ENCODE results near the gene AEBP2. TPM values are rescaled to one million over a fixed set of nuclear protein-coding genes. Genes with fewer than 3 reads are reported as not detected.
A peak's percentile ranks its signal among the peaks of the same experiment; 100 is the strongest.

AEBP2 gene
- total and polyA plus RNA-seq, 2 of the 13 experiments (the other 11 are each of a cell fraction or from before 2014, with no cell fraction given): 9.2 to 17.9 TPM

DNA sequence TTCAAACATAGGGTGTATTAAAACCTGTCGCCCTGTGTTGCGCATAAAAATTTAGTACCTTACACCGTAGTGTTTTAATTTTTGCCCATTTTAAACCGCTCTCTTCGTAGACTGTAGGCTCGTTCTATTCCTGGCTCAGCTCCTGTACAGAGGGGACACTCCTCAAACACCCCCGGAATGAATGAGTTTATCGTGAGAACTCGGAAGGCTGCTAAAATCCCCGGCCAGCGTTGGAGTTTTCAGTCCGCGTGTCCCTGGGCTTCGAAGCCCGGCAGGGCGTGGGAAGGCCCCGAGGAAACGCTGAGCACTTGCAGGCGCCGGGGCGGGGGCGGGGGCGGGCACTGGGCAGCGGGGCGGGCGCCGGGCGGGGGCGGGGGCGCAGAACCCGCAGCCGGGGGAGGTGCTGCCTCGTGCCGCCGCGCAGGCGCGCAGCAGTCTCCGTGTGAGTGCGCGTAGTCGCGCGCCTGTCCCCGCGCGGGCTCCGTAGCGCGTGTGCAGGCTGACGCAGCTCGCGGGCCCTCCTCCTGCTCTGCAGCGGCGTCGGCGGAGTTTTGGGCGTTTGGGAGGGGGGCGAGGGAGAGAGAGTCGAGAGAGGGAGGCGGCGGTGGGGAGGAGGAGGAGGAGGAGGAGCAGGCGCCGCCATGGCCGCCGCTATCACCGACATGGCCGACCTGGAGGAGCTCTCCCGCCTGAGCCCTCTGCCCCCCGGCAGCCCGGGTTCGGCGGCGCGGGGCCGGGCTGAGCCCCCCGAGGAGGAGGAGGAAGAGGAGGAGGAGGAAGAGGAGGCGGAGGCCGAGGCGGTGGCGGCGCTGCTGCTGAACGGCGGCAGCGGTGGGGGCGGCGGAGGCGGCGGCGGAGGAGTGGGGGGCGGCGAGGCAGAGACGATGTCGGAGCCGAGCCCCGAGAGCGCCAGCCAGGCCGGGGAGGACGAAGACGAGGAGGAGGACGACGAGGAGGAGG, at the start of gene AEBP2 (continued):
- TF ChIP-seq, protein P1, sequence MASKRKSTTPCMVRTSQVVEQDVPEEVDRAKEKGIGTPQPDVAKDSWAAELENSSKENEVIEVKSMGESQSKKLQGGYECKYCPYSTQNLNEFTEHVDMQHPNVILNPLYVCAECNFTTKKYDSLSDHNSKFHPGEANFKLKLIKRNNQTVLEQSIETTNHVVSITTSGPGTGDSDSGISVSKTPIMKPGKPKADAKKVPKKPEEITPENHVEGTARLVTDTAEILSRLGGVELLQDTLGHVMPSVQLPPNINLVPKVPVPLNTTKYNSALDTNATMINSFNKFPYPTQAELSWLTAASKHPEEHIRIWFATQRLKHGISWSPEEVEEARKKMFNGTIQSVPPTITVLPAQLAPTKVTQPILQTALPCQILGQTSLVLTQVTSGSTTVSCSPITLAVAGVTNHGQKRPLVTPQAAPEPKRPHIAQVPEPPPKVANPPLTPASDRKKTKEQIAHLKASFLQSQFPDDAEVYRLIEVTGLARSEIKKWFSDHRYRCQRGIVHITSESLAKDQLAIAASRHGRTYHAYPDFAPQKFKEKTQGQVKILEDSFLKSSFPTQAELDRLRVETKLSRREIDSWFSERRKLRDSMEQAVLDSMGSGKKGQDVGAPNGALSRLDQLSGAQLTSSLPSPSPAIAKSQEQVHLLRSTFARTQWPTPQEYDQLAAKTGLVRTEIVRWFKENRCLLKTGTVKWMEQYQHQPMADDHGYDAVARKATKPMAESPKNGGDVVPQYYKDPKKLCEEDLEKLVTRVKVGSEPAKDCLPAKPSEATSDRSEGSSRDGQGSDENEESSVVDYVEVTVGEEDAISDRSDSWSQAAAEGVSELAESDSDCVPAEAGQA (IDR thresholded peaks at IDR 0.05; ENCODE audit: low read depth): no peak
- TF ChIP-seq, protein P1 (CRISPR knock-in tag; IDR thresholded peaks at IDR 0.05; ENCODE audit: borderline replicate concordance): no peak
- peak; percentile 26; the same call in 1 of the 2 replicates for TF ChIP-seq ZNF788 (CRISPR knock-in tag; IDR thresholded peaks at IDR 0.05; ENCODE audit: borderline replicate concordance)
- TF ChIP-seq DNMT1 (CRISPR knock-in tag; IDR thresholded peaks at IDR 0.05): peak; percentile 49; the same call in 1 of the 2 replicates
- TF ChIP-seq, protein P2, sequence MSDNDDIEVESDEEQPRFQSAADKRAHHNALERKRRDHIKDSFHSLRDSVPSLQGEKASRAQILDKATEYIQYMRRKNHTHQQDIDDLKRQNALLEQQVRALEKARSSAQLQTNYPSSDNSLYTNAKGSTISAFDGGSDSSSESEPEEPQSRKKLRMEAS (IDR thresholded peaks at IDR 0.05): peak; percentile 98
- TF ChIP-seq, protein P3, sequence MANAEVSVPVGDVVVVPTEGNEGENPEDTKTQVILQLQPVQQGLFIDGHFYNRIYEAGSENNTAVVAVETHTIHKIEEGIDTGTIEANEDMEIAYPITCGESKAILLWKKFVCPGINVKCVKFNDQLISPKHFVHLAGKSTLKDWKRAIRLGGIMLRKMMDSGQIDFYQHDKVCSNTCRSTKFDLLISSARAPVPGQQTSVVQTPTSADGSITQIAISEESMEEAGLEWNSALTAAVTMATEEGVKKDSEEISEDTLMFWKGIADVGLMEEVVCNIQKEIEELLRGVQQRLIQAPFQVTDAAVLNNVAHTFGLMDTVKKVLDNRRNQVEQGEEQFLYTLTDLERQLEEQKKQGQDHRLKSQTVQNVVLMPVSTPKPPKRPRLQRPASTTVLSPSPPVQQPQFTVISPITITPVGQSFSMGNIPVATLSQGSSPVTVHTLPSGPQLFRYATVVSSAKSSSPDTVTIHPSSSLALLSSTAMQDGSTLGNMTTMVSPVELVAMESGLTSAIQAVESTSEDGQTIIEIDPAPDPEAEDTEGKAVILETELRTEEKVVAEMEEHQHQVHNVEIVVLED (CRISPR knock-in tag; IDR thresholded peaks at IDR 0.05; ENCODE audit: borderline replicate concordance): peak; percentile 69; the same call in 1 of the 2 replicates
- TF ChIP-seq ZNF850 (CRISPR knock-in tag; conservative IDR thresholded peaks at IDR 0.05): peak; percentile 91
- TF ChIP-seq, protein P4, sequence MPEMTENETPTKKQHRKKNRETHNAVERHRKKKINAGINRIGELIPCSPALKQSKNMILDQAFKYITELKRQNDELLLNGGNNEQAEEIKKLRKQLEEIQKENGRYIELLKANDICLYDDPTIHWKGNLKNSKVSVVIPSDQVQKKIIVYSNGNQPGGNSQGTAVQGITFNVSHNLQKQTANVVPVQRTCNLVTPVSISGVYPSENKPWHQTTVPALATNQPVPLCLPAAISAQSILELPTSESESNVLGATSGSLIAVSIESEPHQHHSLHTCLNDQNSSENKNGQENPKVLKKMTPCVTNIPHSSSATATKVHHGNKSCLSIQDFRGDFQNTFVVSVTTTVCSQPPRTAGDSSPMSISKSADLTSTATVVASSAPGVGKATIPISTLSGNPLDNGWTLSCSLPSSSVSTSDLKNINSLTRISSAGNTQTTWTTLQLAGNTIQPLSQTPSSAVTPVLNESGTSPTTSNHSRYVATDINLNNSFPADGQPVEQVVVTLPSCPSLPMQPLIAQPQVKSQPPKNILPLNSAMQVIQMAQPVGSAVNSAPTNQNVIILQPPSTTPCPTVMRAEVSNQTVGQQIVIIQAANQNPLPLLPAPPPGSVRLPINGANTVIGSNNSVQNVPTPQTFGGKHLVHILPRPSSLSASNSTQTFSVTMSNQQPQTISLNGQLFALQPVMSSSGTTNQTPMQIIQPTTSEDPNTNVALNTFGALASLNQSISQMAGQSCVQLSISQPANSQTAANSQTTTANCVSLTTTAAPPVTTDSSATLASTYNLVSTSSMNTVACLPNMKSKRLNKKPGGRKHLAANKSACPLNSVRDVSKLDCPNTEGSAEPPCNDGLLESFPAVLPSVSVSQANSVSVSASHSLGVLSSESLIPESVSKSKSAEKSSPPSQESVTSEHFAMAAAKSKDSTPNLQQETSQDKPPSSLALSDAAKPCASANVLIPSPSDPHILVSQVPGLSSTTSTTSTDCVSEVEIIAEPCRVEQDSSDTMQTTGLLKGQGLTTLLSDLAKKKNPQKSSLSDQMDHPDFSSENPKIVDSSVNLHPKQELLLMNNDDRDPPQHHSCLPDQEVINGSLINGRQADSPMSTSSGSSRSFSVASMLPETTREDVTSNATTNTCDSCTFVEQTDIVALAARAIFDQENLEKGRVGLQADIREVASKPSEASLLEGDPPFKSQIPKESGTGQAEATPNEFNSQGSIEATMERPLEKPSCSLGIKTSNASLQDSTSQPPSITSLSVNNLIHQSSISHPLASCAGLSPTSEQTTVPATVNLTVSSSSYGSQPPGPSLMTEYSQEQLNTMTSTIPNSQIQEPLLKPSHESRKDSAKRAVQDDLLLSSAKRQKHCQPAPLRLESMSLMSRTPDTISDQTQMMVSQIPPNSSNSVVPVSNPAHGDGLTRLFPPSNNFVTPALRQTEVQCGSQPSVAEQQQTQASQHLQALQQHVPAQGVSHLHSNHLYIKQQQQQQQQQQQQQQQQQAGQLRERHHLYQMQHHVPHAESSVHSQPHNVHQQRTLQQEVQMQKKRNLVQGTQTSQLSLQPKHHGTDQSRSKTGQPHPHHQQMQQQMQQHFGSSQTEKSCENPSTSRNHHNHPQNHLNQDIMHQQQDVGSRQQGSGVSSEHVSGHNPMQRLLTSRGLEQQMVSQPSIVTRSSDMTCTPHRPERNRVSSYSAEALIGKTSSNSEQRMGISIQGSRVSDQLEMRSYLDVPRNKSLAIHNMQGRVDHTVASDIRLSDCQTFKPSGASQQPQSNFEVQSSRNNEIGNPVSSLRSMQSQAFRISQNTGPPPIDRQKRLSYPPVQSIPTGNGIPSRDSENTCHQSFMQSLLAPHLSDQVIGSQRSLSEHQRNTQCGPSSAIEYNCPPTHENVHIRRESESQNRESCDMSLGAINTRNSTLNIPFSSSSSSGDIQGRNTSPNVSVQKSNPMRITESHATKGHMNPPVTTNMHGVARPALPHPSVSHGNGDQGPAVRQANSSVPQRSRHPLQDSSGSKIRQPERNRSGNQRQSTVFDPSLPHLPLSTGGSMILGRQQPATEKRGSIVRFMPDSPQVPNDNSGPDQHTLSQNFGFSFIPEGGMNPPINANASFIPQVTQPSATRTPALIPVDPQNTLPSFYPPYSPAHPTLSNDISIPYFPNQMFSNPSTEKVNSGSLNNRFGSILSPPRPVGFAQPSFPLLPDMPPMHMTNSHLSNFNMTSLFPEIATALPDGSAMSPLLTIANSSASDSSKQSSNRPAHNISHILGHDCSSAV (CRISPR knock-in tag; IDR thresholded peaks at IDR 0.05; ENCODE audit: borderline replicate concordance): no peak
- TF ChIP-seq, protein P5, sequence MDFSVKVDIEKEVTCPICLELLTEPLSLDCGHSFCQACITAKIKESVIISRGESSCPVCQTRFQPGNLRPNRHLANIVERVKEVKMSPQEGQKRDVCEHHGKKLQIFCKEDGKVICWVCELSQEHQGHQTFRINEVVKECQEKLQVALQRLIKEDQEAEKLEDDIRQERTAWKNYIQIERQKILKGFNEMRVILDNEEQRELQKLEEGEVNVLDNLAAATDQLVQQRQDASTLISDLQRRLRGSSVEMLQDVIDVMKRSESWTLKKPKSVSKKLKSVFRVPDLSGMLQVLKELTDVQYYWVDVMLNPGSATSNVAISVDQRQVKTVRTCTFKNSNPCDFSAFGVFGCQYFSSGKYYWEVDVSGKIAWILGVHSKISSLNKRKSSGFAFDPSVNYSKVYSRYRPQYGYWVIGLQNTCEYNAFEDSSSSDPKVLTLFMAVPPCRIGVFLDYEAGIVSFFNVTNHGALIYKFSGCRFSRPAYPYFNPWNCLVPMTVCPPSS (IDR thresholded peaks at IDR 0.05): no peak
